ENCODE data around the gene DDA1.

GRCh38 chr19:17332677-17333581 lies 23.6 kb downstream of the DDA1 start:
- no peak for TF ChIP-seq POLR2AphosphoS5 (IDR thresholded peaks at IDR 0.05; ENCODE audit: low read depth, low read length)
- TF ChIP-seq TAF1 (IDR thresholded peaks at IDR 0.05; ENCODE audit: borderline replicate concordance, insufficient read depth, low read length) = no peak

All from PFSK-1 (cell line).